Keratinocyte (primary cell): ENCODE data around the gene RAP1GAP2. TPM values are rescaled to one million over a fixed set of nuclear protein-coding genes. Genes with fewer than 3 reads are reported as not detected.
A peak's percentile ranks its signal among the peaks of the same experiment; 100 is the strongest.

Experiments
- DNase-seq: peaks from one replicate; pipeline ENCODE4 v3.0.0-alpha.2; 2011; ENCODE audit warnings: low read depth, missing footprints, low spot score
- FAIRE-seq: peaks from 2 replicates; lab custom pipeline; 2011; peaks lifted over from hg19 to GRCh38; lab: Jason Lieb, UNC
- H2AFZ ChIP-seq: 2 replicates; pipeline ENCODE4 v1.6.0; 2012; ENCODE audit warnings: low read length, control low read depth, inconsistent platforms; ENCODE audit not compliant: control insufficient read depth
- H3K27ac ChIP-seq: 2 replicates; pipeline ENCODE4 v1.5.1; 2011; ENCODE audit warnings: low read length; ENCODE audit not compliant: control insufficient read depth, insufficient read depth
- H3K27me3 ChIP-seq: 3 replicates; pipeline ENCODE4 v1.6.0; 2011; ENCODE audit warnings: low read length; ENCODE audit not compliant: control insufficient read depth, insufficient read depth; ENCODE audit errors: extremely low read depth
- H3K36me3 ChIP-seq, 2 experiments: 2 replicates in 1 of 2; 3 replicates in 1 of 2; pipeline ENCODE4 v1.5.1; 2011; ENCODE audit warnings: low read length in 2 of 2, mild to moderate bottlenecking in 1 of 2; ENCODE audit not compliant: control insufficient read depth in 2 of 2, insufficient read depth in 2 of 2; ENCODE audit errors: extremely low read depth in 1 of 2
- H3K4me1 ChIP-seq: 3 replicates; pipeline ENCODE4 v1.5.1; 2011; ENCODE audit warnings: low read length; ENCODE audit not compliant: control insufficient read depth, insufficient read depth; ENCODE audit errors: extremely low read depth
- H3K4me2 ChIP-seq: 3 replicates; pipeline ENCODE4 v1.6.0; 2011; ENCODE audit warnings: low read depth, low read length; ENCODE audit not compliant: control insufficient read depth, insufficient read depth; ENCODE audit errors: extremely low read depth
- H3K4me3 ChIP-seq, 3 experiments: fragments of 200-600 bp in 1 of 3; sonication (generic) in 1 of 3; 2 replicates in 2 of 3; 3 replicates in 1 of 3; pipeline ENCODE4 v1.5.1; 2011 to 2016; ENCODE audit warnings: low read length in 3 of 3, mild to moderate bottlenecking in 3 of 3, control low read depth in 2 of 3, inconsistent platforms in 1 of 3, low read depth in 1 of 3, mixed read lengths in 1 of 3, mixed run types in 1 of 3, moderate library complexity in 1 of 3; ENCODE audit not compliant: control insufficient read depth in 2 of 3, insufficient read depth in 2 of 3; ENCODE audit errors: extremely low read depth in 1 of 3
- H3K79me2 ChIP-seq: 2 replicates; pipeline ENCODE4 v1.6.0; 2012; ENCODE audit warnings: low read length; ENCODE audit not compliant: control insufficient read depth, insufficient read depth
- H3K9ac ChIP-seq: 3 replicates; pipeline ENCODE4 v1.6.0; 2011; ENCODE audit warnings: low read length; ENCODE audit not compliant: control insufficient read depth, insufficient read depth; ENCODE audit errors: extremely low read depth
- H3K9me1 ChIP-seq: 3 replicates; pipeline ENCODE4 v1.6.0; 2011; ENCODE audit warnings: low read length; ENCODE audit not compliant: control insufficient read depth, insufficient read depth; ENCODE audit errors: extremely low read depth
- H3K9me3 ChIP-seq: 2 replicates; pipeline ENCODE4 v1.5.1; 2012; ENCODE audit warnings: low read depth, low read length; ENCODE audit not compliant: control insufficient read depth
- H4K20me1 ChIP-seq: 3 replicates; pipeline ENCODE4 v1.6.0; 2011; ENCODE audit warnings: low read length; ENCODE audit not compliant: control insufficient read depth, insufficient read depth; ENCODE audit errors: extremely low read depth
- EZH2 ChIP-seq: IDR thresholded peaks from one replicate; pipeline ENCODE4 v1.6.1; 2012; ENCODE audit warnings: inconsistent platforms, mild to moderate bottlenecking, low read length, moderate library complexity
- dilution Hi-C: fragments of 300-500 bp; cut with MboI; formaldehyde crosslinking; loops from one replicate; pipeline ENCODE4 v1.7.0; 2020; ENCODE audit warnings: low sequenced_read_pairs; ENCODE audit not compliant: extremely low pct_ligation_motif_present
- polyA plus RNA-seq, 5 experiments: library from polyadenylated mRNA; depleted of rRNA in 3 of 5; stranded (reverse) in 3 of 5; stranded (forward) in 1 of 5; unstranded in 1 of 5; fragments of >200 nt; gene quantifications; 1 replicate in 1 of 5; 2 replicates in 3 of 5; 3 replicates in 1 of 5; pipeline versions ENCODE4 v1.2.1 to v1.2.3, GENCODE V29; 2011 to 2012; ENCODE audit warnings: missing spikeins in 2 of 5, low read depth in 1 of 5, low replicate concordance in 1 of 5
- TF ChIP-seq, protein P1 (sequence below), 3 experiments: IDR thresholded peaks in 1 of 3; conservative IDR thresholded peaks in 1 of 3; optimal IDR thresholded peaks in 1 of 3; 2 replicates in 2 of 3; 3 replicates in 1 of 3; pipeline versions ENCODE3 to v1.5.1; 2011; ENCODE audit warnings: low read length in 3 of 3, mild to moderate bottlenecking in 3 of 3, moderate library complexity in 2 of 3, control low read depth in 1 of 3, inconsistent platforms in 1 of 3; ENCODE audit not compliant: insufficient read depth in 2 of 3; ENCODE audit errors: extremely low read depth in 1 of 3

RAP1GAP2 gene
- polyA plus RNA-seq, 1 donor (not counting 4 experiments of a cell fraction or from before 2014, with no cell fraction given): 13.6 TPM

DNA sequence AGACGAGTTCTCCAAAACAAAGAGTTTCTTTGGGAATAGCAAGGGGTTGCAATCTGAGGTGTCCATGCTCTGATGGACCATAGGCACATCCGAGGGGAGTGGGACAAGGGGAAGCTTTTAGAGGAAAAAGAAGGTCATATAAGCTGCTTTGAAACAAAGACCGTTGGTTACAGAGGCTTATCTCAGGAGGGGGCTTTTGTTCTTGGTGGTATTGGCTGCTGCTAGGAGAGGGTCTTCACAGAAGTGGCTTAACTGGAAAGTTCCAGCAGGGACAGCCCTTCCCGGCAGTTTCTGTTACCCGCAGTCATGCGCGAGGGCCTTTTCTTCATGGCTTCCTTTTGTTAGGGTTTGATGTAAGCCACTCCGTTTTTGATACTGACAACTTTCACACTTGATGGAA is 76.0 kb downstream of the RAP1GAP2 start:
- TF ChIP-seq, protein P1, sequence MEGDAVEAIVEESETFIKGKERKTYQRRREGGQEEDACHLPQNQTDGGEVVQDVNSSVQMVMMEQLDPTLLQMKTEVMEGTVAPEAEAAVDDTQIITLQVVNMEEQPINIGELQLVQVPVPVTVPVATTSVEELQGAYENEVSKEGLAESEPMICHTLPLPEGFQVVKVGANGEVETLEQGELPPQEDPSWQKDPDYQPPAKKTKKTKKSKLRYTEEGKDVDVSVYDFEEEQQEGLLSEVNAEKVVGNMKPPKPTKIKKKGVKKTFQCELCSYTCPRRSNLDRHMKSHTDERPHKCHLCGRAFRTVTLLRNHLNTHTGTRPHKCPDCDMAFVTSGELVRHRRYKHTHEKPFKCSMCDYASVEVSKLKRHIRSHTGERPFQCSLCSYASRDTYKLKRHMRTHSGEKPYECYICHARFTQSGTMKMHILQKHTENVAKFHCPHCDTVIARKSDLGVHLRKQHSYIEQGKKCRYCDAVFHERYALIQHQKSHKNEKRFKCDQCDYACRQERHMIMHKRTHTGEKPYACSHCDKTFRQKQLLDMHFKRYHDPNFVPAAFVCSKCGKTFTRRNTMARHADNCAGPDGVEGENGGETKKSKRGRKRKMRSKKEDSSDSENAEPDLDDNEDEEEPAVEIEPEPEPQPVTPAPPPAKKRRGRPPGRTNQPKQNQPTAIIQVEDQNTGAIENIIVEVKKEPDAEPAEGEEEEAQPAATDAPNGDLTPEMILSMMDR (optimal IDR thresholded peaks at IDR 0.05 in 1 of 3, IDR thresholded peaks at IDR 0.05 in 1 of 3, conservative IDR thresholded peaks at IDR 0.05 in 1 of 3; ENCODE audit: extremely low read depth in 1 of 3, insufficient read depth in 2 of 3, low read length in 3 of 3): no peak
- no peak for TF ChIP-seq EZH2
- H4K20me1 ChIP-seq: no peaks in the 10 kb centered on the region
- no peak overlapping the region for H3K9ac ChIP-seq
- no peak for DNase-seq
- H3K27ac ChIP-seq: no peak overlapping the region
- no peaks in the 10 kb centered on the region for H3K9me1 ChIP-seq
- no peak overlapping the region for H3K4me3 ChIP-seq
- dilution Hi-C loops: no loop called here
- peaks cover 0 to 4% of the 10 kb centered on the region in 2 experiments for H3K36me3 ChIP-seq
- no peaks in the 10 kb centered on the region for H3K9me3 ChIP-seq
- H3K27me3 ChIP-seq: no peaks in the 10 kb centered on the region
- no peak overlapping the region for H2AFZ ChIP-seq
- no peak for FAIRE-seq
- H3K79me2 ChIP-seq: peaks cover 44% of the 10 kb centered on the region
- no peak overlapping the region for H3K4me2 ChIP-seq
- H3K4me1 ChIP-seq: peaks cover 14% of the 10 kb centered on the region

DNA sequence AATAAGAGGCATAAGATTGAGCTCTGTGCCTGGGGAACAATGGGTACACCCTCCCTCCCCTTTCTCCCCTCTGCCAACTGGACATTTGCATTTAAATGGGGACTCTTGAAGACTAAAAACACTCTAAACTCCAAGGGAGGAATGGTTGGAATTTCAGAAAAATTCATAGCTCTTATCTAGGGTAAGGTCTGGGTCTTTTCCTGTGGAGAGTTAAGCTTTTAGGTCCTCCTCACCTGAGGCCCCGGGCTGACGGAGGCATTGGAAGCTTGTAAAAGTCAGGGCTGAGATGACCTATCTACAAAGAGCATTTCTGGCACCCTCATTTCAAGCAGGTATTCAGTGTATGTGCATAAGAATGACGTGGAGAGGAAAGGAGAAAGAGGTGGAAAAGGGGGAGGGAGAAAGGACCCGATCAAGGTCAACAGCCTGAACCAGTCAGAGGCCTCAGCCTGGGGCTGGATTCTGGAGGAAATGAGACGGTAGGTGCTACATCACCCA is 78.0 kb downstream of the RAP1GAP2 start:
- Histone ChIP-seq H4K20me1 (peaks cover 2% of the 10 kb centered on the region), H3K9ac (no peak overlapping the region), H3K4me2 (no peak overlapping the region), H3K9me3 (no peaks in the 10 kb centered on the region), H2AFZ (no peak overlapping the region), H3K4me3 (no peak overlapping the region), H3K27ac (no peak overlapping the region), H3K4me1 (peaks cover 14% of the 10 kb centered on the region), H3K79me2 (peaks cover 49% of the 10 kb centered on the region), H3K36me3 (peaks cover 0 to 2% of the 10 kb centered on the region in 2 experiments), H3K9me1 (no peaks in the 10 kb centered on the region), H3K27me3 (no peaks in the 10 kb centered on the region)
- no peak for DNase-seq
- TF ChIP-seq, protein P1 (optimal IDR thresholded peaks at IDR 0.05 in 1 of 3, IDR thresholded peaks at IDR 0.05 in 1 of 3, conservative IDR thresholded peaks at IDR 0.05 in 1 of 3; ENCODE audit: extremely low read depth in 1 of 3, insufficient read depth in 2 of 3, low read length in 3 of 3): no peak
- no peak for TF ChIP-seq EZH2
- dilution Hi-C loops: no loop called here
- FAIRE-seq: peak; percentile 69
